ENCODE results near the gene ICAM5. TPM values are rescaled to one million over a fixed set of nuclear protein-coding genes. Genes with fewer than 3 reads are reported as not detected.
A peak's percentile ranks its signal among the peaks of the same experiment; 100 is the strongest.

ICAM5 gene
- total and polyA plus RNA-seq, 9 of the 15 experiments (the other 6 are each of a cell fraction or from before 2014, with no cell fraction given) = 0.10 to 114 (median 13.7) TPM

DNA sequence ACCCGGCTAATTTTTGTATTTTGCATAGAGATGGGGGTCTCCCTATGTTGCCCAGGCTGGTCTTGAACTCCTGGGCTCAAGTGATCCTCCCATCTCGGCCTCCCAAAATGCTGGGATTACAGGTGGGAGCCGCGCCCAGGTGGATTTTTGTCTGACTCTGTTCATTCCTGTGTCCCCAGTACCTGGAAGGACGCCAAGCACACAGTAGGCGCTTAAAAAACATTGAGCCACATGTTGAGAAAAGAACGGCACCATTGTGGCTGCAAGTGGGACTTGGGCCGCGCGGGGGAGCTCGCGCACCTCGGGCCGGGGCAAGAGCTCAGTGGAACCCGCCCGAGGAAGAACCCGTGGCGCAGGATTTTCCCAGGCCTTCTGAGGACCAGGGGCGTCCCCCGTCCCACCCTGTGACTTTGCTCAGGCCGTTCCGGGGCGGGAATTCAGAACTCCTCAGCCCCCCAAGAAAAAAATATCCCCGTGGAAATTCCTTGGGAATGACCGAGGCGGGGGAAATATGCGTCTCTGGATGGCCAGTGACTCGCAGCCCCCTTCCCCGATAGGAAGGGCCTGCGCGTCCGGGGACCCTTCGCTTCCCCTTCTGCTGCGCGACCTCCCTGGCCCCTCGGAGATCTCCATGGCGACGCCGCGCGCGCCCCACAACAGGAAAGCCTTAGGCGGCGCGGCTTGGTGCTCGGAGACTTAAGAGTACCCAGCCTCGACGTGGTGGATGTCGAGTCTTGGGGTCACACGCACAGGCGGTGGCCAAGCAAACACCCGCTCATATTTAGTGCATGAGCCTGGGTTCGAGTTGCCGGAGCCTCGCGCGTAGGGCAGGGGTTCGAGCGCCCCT lies 20.2 kb upstream of the ICAM5 start (continued):
- TF ChIP-seq MNT (conservative IDR thresholded peaks at IDR 0.05) (peak; percentile 58 to 72), RB1 (IDR thresholded peaks at IDR 0.05; ENCODE audit: low read depth) (peak; percentile 85), CBX1 (IDR thresholded peaks at IDR 0.05; ENCODE audit: low read depth) (no peak), DIDO1 (tag; IDR thresholded peaks at IDR 0.05; ENCODE audit: low read depth) (no peak), ILF3 (IDR thresholded peaks at IDR 0.05; ENCODE audit: borderline replicate concordance) (no peak), ZNF282 (CRISPR knock-in tag; IDR thresholded peaks at IDR 0.05) (no peak), NR0B1 (IDR thresholded peaks at IDR 0.05; ENCODE audit: partially characterized antibody) (no peak), BRF1 (IDR thresholded peaks at IDR 0.05; ENCODE audit: borderline replicate concordance, extremely low read depth, insufficient read length) (no peak), ZNF174 (CRISPR knock-in tag; IDR thresholded peaks at IDR 0.05) (no peak), MEF2A (IDR thresholded peaks at IDR 0.05; ENCODE audit: control insufficient read depth, low read depth, low read length) (no peak), SIN3A (IDR thresholded peaks at IDR 0.05; ENCODE audit: borderline replicate concordance in 2 of 2, control insufficient read depth in 1 of 2, low read depth in 2 of 2, low read length in 2 of 2) (no peak), PML (IDR thresholded peaks at IDR 0.05; ENCODE audit: low read length) (no peak), EP300 (IDR thresholded peaks at IDR 0.05; ENCODE audit: low read length) (no peak), TRIM24 (IDR thresholded peaks at IDR 0.05) (no peak), NR2C2 (CRISPR knock-in tag; IDR thresholded peaks at IDR 0.05) (no peak), NR2C2 (tag; IDR thresholded peaks at IDR 0.05) (no peak), THRB (CRISPR knock-in tag; conservative IDR thresholded peaks at IDR 0.05) (no peak), L3MBTL2 (IDR thresholded peaks at IDR 0.05) (peak; percentile 32; the same call in 1 of the 2 replicates), ZNF512 (tag; IDR thresholded peaks at IDR 0.05) (no peak)
- TF ChIP-seq, protein P1, sequence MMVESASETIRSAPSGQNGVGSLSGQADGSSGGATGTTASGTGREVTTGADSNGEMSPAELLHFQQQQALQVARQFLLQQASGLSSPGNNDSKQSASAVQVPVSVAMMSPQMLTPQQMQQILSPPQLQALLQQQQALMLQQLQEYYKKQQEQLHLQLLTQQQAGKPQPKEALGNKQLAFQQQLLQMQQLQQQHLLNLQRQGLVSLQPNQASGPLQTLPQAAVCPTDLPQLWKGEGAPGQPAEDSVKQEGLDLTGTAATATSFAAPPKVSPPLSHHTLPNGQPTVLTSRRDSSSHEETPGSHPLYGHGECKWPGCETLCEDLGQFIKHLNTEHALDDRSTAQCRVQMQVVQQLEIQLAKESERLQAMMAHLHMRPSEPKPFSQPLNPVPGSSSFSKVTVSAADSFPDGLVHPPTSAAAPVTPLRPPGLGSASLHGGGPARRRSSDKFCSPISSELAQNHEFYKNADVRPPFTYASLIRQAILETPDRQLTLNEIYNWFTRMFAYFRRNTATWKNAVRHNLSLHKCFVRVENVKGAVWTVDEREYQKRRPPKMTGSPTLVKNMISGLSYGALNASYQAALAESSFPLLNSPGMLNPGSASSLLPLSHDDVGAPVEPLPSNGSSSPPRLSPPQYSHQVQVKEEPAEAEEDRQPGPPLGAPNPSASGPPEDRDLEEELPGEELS (CRISPR knock-in tag; IDR thresholded peaks at IDR 0.05; ENCODE audit: borderline replicate concordance) = no peak

Measured in K562 (cell line).